HCT116 (cell line): ENCODE data around the gene NDC80. TPM values are rescaled to one million over a fixed set of nuclear protein-coding genes. Genes with fewer than 3 reads are reported as not detected.
A peak's percentile ranks its signal among the peaks of the same experiment; 100 is the strongest.
"Not testable (repeated sequence)": the region's sequence is repeated elsewhere in the genome, so short reads cannot be mapped to it uniquely, and the experiment has no call there.

ENCODE experiments used
- ATAC-seq: fragments of 200-7000 bp; cut with Tn5 transposase; 2 replicates; pipeline ENCODE4 v1.9.1; 2020; ENCODE audit warnings: mild to moderate bottlenecking, moderate library complexity
- BruUV-seq: library from RNA; stranded (reverse); fragments of 400-500 nt; replicated peaks from 2 replicates; lab custom pipeline; 2021; lab: Mats Ljungman, UMichigan
- CTCF ChIA-PET: fragments of 300-600 bp; sonication (Branson Sonifier 250); formaldehyde crosslinking; loops from one replicate; lab custom pipeline; 2021; ENCODE audit warnings: antibody characterized with exemption; lab: Charles Lee
- POLR2A ChIA-PET: fragments of 300-600, 350-600 bp; sonication (Branson Sonifier 250); formaldehyde crosslinking; loops from one replicate; lab custom pipeline; 2021; ENCODE audit warnings: antibody characterized with exemption; lab: Charles Lee
- RAD21 ChIA-PET, 2 experiments: fragments of 300-600 bp; sonication (Branson Sonifier 250); formaldehyde crosslinking; loops; one replicate each; lab custom pipeline; 2023; ENCODE audit warnings: low total read pairs in 2 of 2; ENCODE audit not compliant: uncharacterized antibody in 2 of 2, unreplicated experiment in 2 of 2, low non-redundant PET in 1 of 2; lab: Charles Lee
- DNase-seq: peaks from one replicate; pipeline ENCODE4 v3.0.0-alpha.2; 2010; ENCODE audit warnings: low read depth, low spot score
- H2AFZ ChIP-seq: fragments of 200-600 bp; shearing (Covaris generic), sonication (generic); 2 replicates; pipeline ENCODE4 v1.6.1; 2017; ENCODE audit warnings: low read depth, mixed run types, mixed read lengths, antibody characterized with exemption, low read length; ENCODE audit not compliant: poor library complexity, severe bottlenecking
- H3K27ac ChIP-seq: 2 replicates; pipeline ENCODE4 v1.5.1; 2012; ENCODE audit warnings: low read depth, low read length
- H3K27me3 ChIP-seq: fragments of 200-600 bp; sonication (generic); 2 replicates; pipeline ENCODE4 v1.6.1; 2016; ENCODE audit warnings: mixed run types, low read length, mixed read lengths; ENCODE audit not compliant: insufficient read depth
- H3K36me3 ChIP-seq, 2 experiments: fragments of 200-500 bp in 1 of 2; fragments of 200-600 bp in 1 of 2; sonication (Bioruptor generic) in 1 of 2; sonication (generic) in 1 of 2; 2 replicates each; pipeline versions ENCODE4 v1.5.1 to v1.6.1; 2014 to 2016; ENCODE audit warnings: low read length in 2 of 2, inconsistent platforms in 1 of 2, mixed read lengths in 1 of 2, mixed run types in 1 of 2; ENCODE audit not compliant: insufficient read depth in 2 of 2, control insufficient read depth in 1 of 2
- H3K4me1 ChIP-seq, 2 experiments: fragments of 200-600 bp in 1 of 2; sonication (generic) in 1 of 2; 2 replicates each; pipeline versions ENCODE4 v1.5.1 to v1.6.1; 2012 to 2017; ENCODE audit warnings: low read length in 2 of 2, inconsistent platforms in 1 of 2, mild to moderate bottlenecking in 1 of 2, mixed read lengths in 1 of 2, mixed run types in 1 of 2, moderate library complexity in 1 of 2; ENCODE audit not compliant: insufficient read depth in 2 of 2, control insufficient read depth in 1 of 2
- H3K4me2 ChIP-seq: fragments of 200-600 bp; sonication (generic); 2 replicates; pipeline ENCODE4 v1.6.1; 2017; ENCODE audit warnings: mixed run types, low read length, mixed read lengths
- H3K4me3 ChIP-seq, 2 experiments: fragments of 200-600 bp in 1 of 2; sonication (generic) in 1 of 2; replicated peaks in 1 of 2; 2 replicates each; pipeline ENCODE4 v1.5.1; 2011 to 2016; ENCODE audit warnings: low read length in 2 of 2, control low read depth in 1 of 2, low read depth in 1 of 2, mild to moderate bottlenecking in 1 of 2, mixed read lengths in 1 of 2, mixed run types in 1 of 2
- H3K79me2 ChIP-seq: fragments of 200-600 bp; sonication (generic); 2 replicates; pipeline ENCODE4 v1.6.1; 2017; ENCODE audit warnings: mild to moderate bottlenecking, mixed run types, low read length, moderate library complexity, mixed read lengths; ENCODE audit not compliant: insufficient read depth
- H3K9ac ChIP-seq: fragments of 200-600 bp; sonication (generic); 2 replicates; pipeline ENCODE4 v1.6.1; 2016; ENCODE audit warnings: low read length, mixed read lengths
- H3K9me2 ChIP-seq: fragments of 200-600 bp; sonication (generic), shearing (Covaris generic); 2 replicates; pipeline ENCODE4 v1.6.1; 2017; ENCODE audit warnings: mixed run types, mild to moderate bottlenecking, moderate library complexity; ENCODE audit not compliant: insufficient read depth
- H3K9me3 ChIP-seq, 2 experiments: fragments of 200-500 bp in 1 of 2; fragments of 200-600 bp in 1 of 2; sonication (Bioruptor generic) in 1 of 2; sonication (generic) in 1 of 2; 2 replicates each; pipeline ENCODE4 v1.6.1; 2014 to 2017; ENCODE audit warnings: low read length in 2 of 2, mixed read lengths in 2 of 2, inconsistent platforms in 1 of 2, low read depth in 1 of 2, mild to moderate bottlenecking in 1 of 2, mixed run types in 1 of 2, moderate library complexity in 1 of 2; ENCODE audit not compliant: control insufficient read depth in 1 of 2, insufficient read depth in 1 of 2
- H4K20me1 ChIP-seq: fragments of 200-600 bp; sonication (generic), shearing (Covaris generic); 2 replicates; pipeline ENCODE4 v1.6.1; 2017; ENCODE audit warnings: mixed run types, mild to moderate bottlenecking, moderate library complexity; ENCODE audit not compliant: insufficient read depth
- CEBPB ChIP-seq: IDR thresholded peaks from 2 replicates; pipeline ENCODE4 v1.6.1; 2012; ENCODE audit warnings: low read depth
- EZH2phosphoT487 ChIP-seq: fragments of 200-600 bp; IDR thresholded peaks from 2 replicates; pipeline ENCODE4 v1.6.1; 2018; ENCODE audit warnings: antibody characterized with exemption, borderline replicate concordance
- FOSL1 ChIP-seq: IDR thresholded peaks from 2 replicates; pipeline ENCODE4 v1.6.1; 2012; ENCODE audit warnings: low read depth
- JUND ChIP-seq: IDR thresholded peaks from 2 replicates; pipeline ENCODE4 v1.6.1; 2012
- SP1 ChIP-seq: IDR thresholded peaks from 2 replicates; pipeline ENCODE4 v1.6.1; 2012; ENCODE audit warnings: low read depth
- SRF ChIP-seq: IDR thresholded peaks from 2 replicates; pipeline ENCODE4 v1.6.1; 2012; ENCODE audit warnings: low read depth
- ZNF274 ChIP-seq: fragments of 200-500 bp; sonication (Bioruptor generic); IDR thresholded peaks from 2 replicates; pipeline ENCODE4 v1.6.1; 2014; ENCODE audit warnings: mild to moderate bottlenecking, low read depth, low read length, inconsistent platforms
- intact Hi-C: fragments of 100-400 bp; cut with micrococcal nuclease; formaldehyde crosslinking; loops from 2 replicates; pipeline ENCODE4 v1.10.0; 2022
- total RNA-seq: library from RNA; stranded (reverse); gene quantifications from one replicate; pipeline ENCODE4 v1.2.1, GENCODE V29; 2021; ENCODE audit not compliant: unreplicated experiment

Gene NDC80
- total RNA-seq, 1 experiment from 2014 or later: 46.0 TPM

- Histone ChIP-seq H3K4me3 (peak overlapping the region; percentile 10 to 93), H3K36me3 (no peaks in the 10 kb centered on the region), H2AFZ (no peak overlapping the region), H3K9me2 (no peaks in the 10 kb centered on the region), H3K79me2 (peaks cover 70% of the 10 kb centered on the region), H3K4me2 (peak overlapping the region; percentile 83), H3K9me3 (no peaks in the 10 kb centered on the region), H3K27me3 (no peaks in the 10 kb centered on the region), H3K9ac (peak overlapping the region; percentile 11; the same call in 1 of the 2 replicates), H4K20me1 (peaks cover 17% of the 10 kb centered on the region; the same call in 1 of the 2 replicates), H3K27ac (peak overlapping the region; percentile 93), H3K4me1 (peaks cover 30 to 42% of the 10 kb centered on the region in 2 experiments)
- intact Hi-C loops: loop anchor here (5.0 kb wide), 1 partner anchor 86 kb away; the partner anchor contains the start of genes METTL4 and NDC80
- RAD21 ChIA-PET: interaction anchor here in 1 of 2 experiments (0.8 kb wide), 1 partner anchor 85 kb away, joined by 3 read pairs; no protein-coding TSS in a partner anchor
- DNase-seq (peak; percentile 45), ATAC-seq (no peak)
- TF ChIP-seq EZH2phosphoT487 (no peak), JUND (peak; percentile 69), SRF (0 out of 2 replicates have a peak, but pooled peaks have one; percentile 25), FOSL1 (peak; percentile 71), CEBPB (0 out of 2 replicates have a peak, but pooled peaks have one; percentile 27), ZNF274 (no peak), SP1 (peak; percentile 59)
- CTCF ChIA-PET: interaction anchor here (1.2 kb wide), 1 partner anchor 111 kb away, joined by 4 read pairs; no protein-coding TSS in a partner anchor
- POLR2A ChIA-PET: interaction anchor here (0.9 to 1.8 kb wide), 2 partner anchors 15 to 16 kb away, joined by 3 to 4 read pairs; no protein-coding TSS in a partner anchor
- no TSS peak for BruUV-seq
Measured at GRCh38 chr18:2657788-2658458, 86.6 kb downstream of the NDC80 start.

- H4K20me1 ChIP-seq: peaks cover 27% of the 10 kb centered on the region; the same call in 1 of the 2 replicates
- CTCF ChIA-PET: not testable (repeated sequence)
Measured at GRCh38 chr18:2660849-2661248, 89.5 kb downstream of the NDC80 start.

GRCh38 chr18:2662288-2662687, 90.9 kb downstream of the NDC80 start:
- H3K27ac ChIP-seq, CTCF ChIA-PET, H3K9ac ChIP-seq, POLR2A ChIA-PET, H3K4me3 ChIP-seq, RAD21 ChIA-PET, H3K36me3 ChIP-seq, BruUV-seq, H2AFZ ChIP-seq, H3K4me2 ChIP-seq, H3K9me2 ChIP-seq, ATAC-seq, intact Hi-C loops, H3K27me3 ChIP-seq, H3K9me3 ChIP-seq, DNase-seq: not testable (repeated sequence)
- peaks cover 98% of the 10 kb centered on the region for H3K79me2 ChIP-seq
- H3K4me1 ChIP-seq: peaks cover 23 to 24% of the 10 kb centered on the region in 2 experiments
- H4K20me1 ChIP-seq: peaks cover 24% of the 10 kb centered on the region; the same call in 1 of the 2 replicates

More at GRCh38 chr18:2660849-2661248, 89.5 kb downstream of the NDC80 start:
- H3K79me2 ChIP-seq: peaks cover 98% of the 10 kb centered on the region
- H3K9me3 ChIP-seq, H3K4me3 ChIP-seq, POLR2A ChIA-PET, H2AFZ ChIP-seq, DNase-seq, BruUV-seq, H3K4me2 ChIP-seq, H3K27ac ChIP-seq, RAD21 ChIA-PET, intact Hi-C loops, ATAC-seq, H3K27me3 ChIP-seq, H3K9me2 ChIP-seq, H3K9ac ChIP-seq, H3K36me3 ChIP-seq: not testable (repeated sequence)
- H3K4me1 ChIP-seq: peaks cover 24 to 30% of the 10 kb centered on the region in 2 experiments
